Measurements from ENCODE around the gene LRRC61. TPM values are rescaled to one million over a fixed set of nuclear protein-coding genes. Genes with fewer than 3 reads are reported as not detected.
"Not testable (repeated sequence)": the region's sequence is repeated elsewhere in the genome, so short reads cannot be mapped to it uniquely, and the experiment has no call there.

The LRRC61 gene
- total RNA-seq, 2 experiments from 2014 or later = not detected

DNA sequence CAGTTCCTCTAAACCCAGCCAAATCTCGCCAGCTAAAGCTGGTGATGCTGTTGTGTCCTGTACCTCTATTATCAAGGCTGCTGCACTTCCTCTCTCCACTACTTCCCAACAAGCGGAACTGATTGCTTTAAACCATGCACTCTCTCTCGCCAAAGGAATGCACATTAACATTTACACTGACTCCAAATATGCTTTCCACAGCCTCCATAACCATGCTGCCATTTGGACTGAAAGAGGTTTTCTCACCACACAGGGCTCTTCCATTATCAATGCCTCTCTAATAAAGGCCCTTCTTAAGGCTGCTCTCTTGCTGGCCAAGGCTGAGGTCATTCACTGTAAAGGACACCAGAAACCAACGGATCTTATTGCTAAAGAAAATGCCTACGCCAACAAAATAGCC is 11.4 kb upstream of the LRRC61 start:
- Histone ChIP-seq H3K4me2 (ENCODE audit: low read length) (no peak overlapping the region), H4K20me1 (ENCODE audit: insufficient read depth, low read length) (no peaks in the 10 kb centered on the region), H3K4me1 (ENCODE audit: insufficient read depth, low read length, poor library complexity, severe bottlenecking) (no peaks in the 10 kb centered on the region), H3K79me2 (ENCODE audit: insufficient read depth, low read depth, low read length) (no peaks in the 10 kb centered on the region), H3K9me3 (ENCODE audit: low read length) (no peaks in the 10 kb centered on the region), H3K27ac (ENCODE audit: low read depth, low read length, poor library complexity, severe bottlenecking) (no peak overlapping the region), H3K4me3 (ENCODE audit: low read depth, low read length, poor library complexity, severe bottlenecking) (no peak overlapping the region), H2AFZ (ENCODE audit: low read length) (no peak overlapping the region), H3K36me3 (ENCODE audit: insufficient read depth, low read length) (no peaks in the 10 kb centered on the region), H3K9me2 (ENCODE audit: insufficient read depth, low read length) (no peaks in the 10 kb centered on the region)
- BruUV-seq (replicated peaks) = no TSS peak
- no peak for DNase-seq (ENCODE audit: low spot score)
- intact Hi-C loops (cut with micrococcal nuclease; ENCODE audit: unreplicated experiment) = no loop called here
- TF ChIP-seq EZH2phosphoT487 (IDR thresholded peaks at IDR 0.05; ENCODE audit: borderline replicate concordance, low read depth, low read length) (no peak), CTCF (conservative IDR thresholded peaks at IDR 0.05; ENCODE audit: low read length) (no peak)
- CTCF ChIA-PET (ENCODE audit: unreplicated experiment) = no interaction called here
- POLR2A ChIA-PET = no interaction called here

- H3K4me2 ChIP-seq (ENCODE audit: low read length); H2AFZ ChIP-seq (ENCODE audit: low read length); H3K4me3 ChIP-seq (ENCODE audit: low read depth, low read length, poor library complexity, severe bottlenecking); intact Hi-C loops (cut with micrococcal nuclease; ENCODE audit: unreplicated experiment); H4K20me1 ChIP-seq (ENCODE audit: insufficient read depth, low read length); H3K79me2 ChIP-seq (ENCODE audit: insufficient read depth, low read depth, low read length); H3K27ac ChIP-seq (ENCODE audit: low read depth, low read length, poor library complexity, severe bottlenecking); BruUV-seq (replicated peaks); H3K36me3 ChIP-seq (ENCODE audit: insufficient read depth, low read length); H3K4me1 ChIP-seq (ENCODE audit: insufficient read depth, low read length, poor library complexity, severe bottlenecking); H3K9me2 ChIP-seq (ENCODE audit: insufficient read depth, low read length); H3K9me3 ChIP-seq (ENCODE audit: low read length); POLR2A ChIA-PET; DNase-seq (ENCODE audit: low spot score); CTCF ChIA-PET (ENCODE audit: unreplicated experiment): not testable (repeated sequence)
These were observed 10.3 kb upstream of the LRRC61 start for GRCh38 chr7:150312649-150313366.

DNA sequence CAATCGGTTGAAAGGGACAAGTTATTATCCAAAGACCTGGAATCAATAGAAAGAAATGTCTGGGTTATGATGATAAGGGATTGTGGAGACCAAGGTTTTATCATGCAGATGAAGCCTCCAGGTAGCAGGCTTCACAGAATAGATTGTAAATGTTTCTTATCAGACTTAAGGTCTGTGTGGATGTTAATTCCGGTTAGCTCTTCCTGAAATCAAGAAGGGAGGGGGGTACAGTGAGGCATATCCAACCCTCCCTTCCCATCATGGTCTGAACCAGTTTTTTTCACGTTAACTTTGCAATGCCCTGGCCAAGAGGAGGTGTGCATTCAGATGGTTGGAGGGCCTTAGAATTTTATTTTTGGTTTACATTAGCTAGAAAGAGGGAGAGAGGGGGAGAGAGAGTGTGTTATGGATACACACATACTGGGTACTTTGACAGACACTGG is 9.8 kb upstream of the LRRC61 start:
- H3K4me2 ChIP-seq (ENCODE audit: low read length) = no peak overlapping the region
- no peak for DNase-seq (ENCODE audit: low spot score)
- no peaks in the 10 kb centered on the region for H4K20me1 ChIP-seq (ENCODE audit: insufficient read depth, low read length)
- ChIA-PET POLR2A (no interaction called here), CTCF (ENCODE audit: unreplicated experiment) (no interaction called here)
- H3K4me3 ChIP-seq (ENCODE audit: low read depth, low read length, poor library complexity, severe bottlenecking) = no peak overlapping the region
- TF ChIP-seq CTCF (conservative IDR thresholded peaks at IDR 0.05; ENCODE audit: low read length) (no peak), EZH2phosphoT487 (IDR thresholded peaks at IDR 0.05; ENCODE audit: borderline replicate concordance, low read depth, low read length) (no peak)
- H3K9me2 ChIP-seq (ENCODE audit: insufficient read depth, low read length) = no peaks in the 10 kb centered on the region
- no peaks in the 10 kb centered on the region for H3K79me2 ChIP-seq (ENCODE audit: insufficient read depth, low read depth, low read length)
- H2AFZ ChIP-seq (ENCODE audit: low read length) = no peak overlapping the region
- no peaks in the 10 kb centered on the region for H3K4me1 ChIP-seq (ENCODE audit: insufficient read depth, low read length, poor library complexity, severe bottlenecking)
- no peak overlapping the region for H3K27ac ChIP-seq (ENCODE audit: low read depth, low read length, poor library complexity, severe bottlenecking)
- intact Hi-C loops (cut with micrococcal nuclease; ENCODE audit: unreplicated experiment) = no loop called here
- BruUV-seq (replicated peaks) = no TSS peak
- H3K36me3 ChIP-seq (ENCODE audit: insufficient read depth, low read length) = no peaks in the 10 kb centered on the region
- no peaks in the 10 kb centered on the region for H3K9me3 ChIP-seq (ENCODE audit: low read length)

All from OCI-LY7 (cell line).